T-helper 1 cell treated with Interleukin-12 subunit alpha and Interleukin-12 subunit beta and Interleukin-4 antibody, amounts not matched to agents 30 μg/mL and 1 μg/mL, for 36 hours (primary cell): ENCODE data around the gene STRBP.
"Not testable (repeated sequence)": the region's sequence is repeated elsewhere in the genome, so short reads cannot be mapped to it uniquely, and the experiment has no call there.

Source experiments
- H3K27ac Mint-ChIP-seq: one replicate; pipeline ENCODE4 v1.8.0; 2021; ENCODE audit warnings: mild to moderate bottlenecking, mixed read lengths
- H3K27me3 Mint-ChIP-seq: one replicate; pipeline ENCODE4 v1.8.0; 2021; ENCODE audit warnings: low read depth, mixed read lengths
- H3K36me3 Mint-ChIP-seq: one replicate; pipeline ENCODE4 v1.8.0; 2021; ENCODE audit warnings: low read depth, mixed read lengths
- H3K4me1 Mint-ChIP-seq: one replicate; pipeline ENCODE4 v1.8.0; 2021; ENCODE audit warnings: low read depth, mixed read lengths
- H3K4me3 Mint-ChIP-seq: one replicate; pipeline ENCODE4 v1.8.0; 2021; ENCODE audit warnings: mild to moderate bottlenecking, moderate library complexity, mixed read lengths
- H3K9me3 Mint-ChIP-seq: one replicate; pipeline ENCODE4 v1.8.0; 2021; ENCODE audit warnings: mixed read lengths

Gene STRBP

DNA sequence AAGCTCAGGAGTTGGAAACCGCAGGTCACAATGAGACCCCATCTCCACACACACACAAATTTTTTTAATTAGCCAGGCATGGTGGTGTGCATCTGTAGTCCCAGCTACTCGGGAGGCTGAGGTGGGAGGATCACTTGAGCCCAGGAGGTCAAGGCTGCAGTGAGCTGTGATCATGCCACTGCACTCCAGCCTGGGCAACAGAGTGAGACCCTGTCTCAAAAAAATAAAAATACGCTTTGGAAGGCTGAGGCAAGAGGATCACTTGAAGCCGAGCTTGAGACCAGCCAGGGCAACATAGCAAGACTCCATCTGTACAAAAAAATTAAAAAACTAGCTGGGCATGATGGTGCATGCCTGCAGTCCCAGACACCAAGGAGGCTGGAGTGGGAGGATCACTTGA is 19.2 kb downstream of the STRBP start:
- not testable (repeated sequence) for H3K9me3 Mint-ChIP-seq, H3K27me3 Mint-ChIP-seq, H3K4me1 Mint-ChIP-seq, H3K4me3 Mint-ChIP-seq, H3K36me3 Mint-ChIP-seq, H3K27ac Mint-ChIP-seq

- no peak overlapping the region for H3K27ac Mint-ChIP-seq
- no peaks in the 10 kb centered on the region for H3K36me3 Mint-ChIP-seq
- H3K4me3 Mint-ChIP-seq, result no peak overlapping the region
- peaks cover 4% of the 10 kb centered on the region for H3K4me1 Mint-ChIP-seq
- H3K27me3 Mint-ChIP-seq, result no peaks in the 10 kb centered on the region
- H3K9me3 Mint-ChIP-seq, result no peaks in the 10 kb centered on the region
Measured at GRCh38 chr9:123248630-123249029, 19.8 kb downstream of the STRBP start.

- H3K27me3 Mint-ChIP-seq, result no peaks in the 10 kb centered on the region
- no peaks in the 10 kb centered on the region for H3K9me3 Mint-ChIP-seq
- H3K27ac Mint-ChIP-seq, result no peak overlapping the region
- peaks cover 3% of the 10 kb centered on the region for H3K4me1 Mint-ChIP-seq
- no peaks in the 10 kb centered on the region for H3K36me3 Mint-ChIP-seq
- H3K4me3 Mint-ChIP-seq, result no peak overlapping the region
Measured at GRCh38 chr9:123246534-123246933, 21.9 kb downstream of the STRBP start.

GRCh38 chr9:123239726-123240125 is 28.7 kb downstream of the STRBP start:
- Mint-ChIP-seq H3K4me1 (peaks cover 6% of the 10 kb centered on the region), H3K9me3 (no peaks in the 10 kb centered on the region), H3K4me3 (no peak overlapping the region), H3K27me3 (no peaks in the 10 kb centered on the region), H3K36me3 (peaks cover 3% of the 10 kb centered on the region), H3K27ac (no peak overlapping the region)

- no peaks in the 10 kb centered on the region for H3K27me3 Mint-ChIP-seq
- H3K4me1 Mint-ChIP-seq, result peaks cover 6% of the 10 kb centered on the region
- no peak overlapping the region for H3K27ac Mint-ChIP-seq
- peaks cover 3% of the 10 kb centered on the region for H3K36me3 Mint-ChIP-seq
- no peak overlapping the region for H3K4me3 Mint-ChIP-seq
- H3K9me3 Mint-ChIP-seq, result no peaks in the 10 kb centered on the region
Measured at GRCh38 chr9:123238365-123238764, 30.0 kb downstream of the STRBP start.

DNA sequence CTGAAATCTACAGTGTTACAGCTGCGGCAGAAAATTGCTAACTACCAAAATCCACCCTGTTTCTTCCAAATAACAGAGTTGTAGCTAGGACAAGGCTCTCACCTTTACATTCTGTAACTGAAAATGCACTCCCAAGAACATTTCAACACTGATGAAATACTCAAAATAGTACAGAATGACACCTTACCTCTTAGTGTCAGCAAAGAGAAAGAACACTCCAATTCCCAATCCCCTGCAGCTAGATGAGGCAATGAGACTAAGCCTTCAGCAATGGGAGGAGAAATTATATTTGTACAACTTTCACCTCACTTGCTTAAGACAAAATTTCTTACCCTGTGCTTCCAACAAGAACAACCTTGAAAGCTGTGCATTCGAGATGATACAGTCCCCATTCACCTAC is 31.2 kb downstream of the STRBP start:
- Mint-ChIP-seq H3K27me3 (no peaks in the 10 kb centered on the region), H3K36me3 (peaks cover 3% of the 10 kb centered on the region), H3K4me1 (peaks cover 6% of the 10 kb centered on the region), H3K27ac (no peak overlapping the region), H3K4me3 (no peak overlapping the region), H3K9me3 (no peaks in the 10 kb centered on the region)

GRCh38 chr9:123235448-123235847 is 32.9 kb downstream of the STRBP start:
- no peaks in the 10 kb centered on the region for H3K27me3 Mint-ChIP-seq

DNA sequence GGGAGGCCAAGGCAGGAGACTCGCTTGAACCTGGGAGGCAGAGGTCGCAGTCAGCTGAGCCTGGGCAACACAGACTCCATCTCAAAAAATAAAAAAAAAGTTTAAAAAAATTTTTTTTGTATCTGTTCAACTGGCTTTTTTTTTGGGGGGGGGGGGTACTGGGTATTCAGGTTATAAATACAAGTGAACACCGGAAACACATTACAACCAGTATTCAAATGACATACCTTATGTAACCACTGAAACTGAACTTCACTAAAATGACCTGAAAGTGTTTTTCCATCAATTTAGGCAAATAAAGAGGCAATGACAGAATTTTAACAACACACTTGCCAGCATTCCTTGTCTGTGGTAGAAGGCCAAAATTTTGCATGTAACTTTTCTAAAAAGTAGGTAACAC is 33.5 kb downstream of the STRBP start:
- H3K36me3 Mint-ChIP-seq, result peaks cover 3% of the 10 kb centered on the region
- H3K4me1 Mint-ChIP-seq, result peaks cover 1% of the 10 kb centered on the region
- H3K4me3 Mint-ChIP-seq, result no peak overlapping the region
- H3K27ac Mint-ChIP-seq, result no peak overlapping the region
- no peaks in the 10 kb centered on the region for H3K27me3 Mint-ChIP-seq
- H3K9me3 Mint-ChIP-seq, result no peaks in the 10 kb centered on the region

More at GRCh38 chr9:123235448-123235847, 32.9 kb downstream of the STRBP start:
- Mint-ChIP-seq H3K27ac (no peak overlapping the region), H3K9me3 (no peaks in the 10 kb centered on the region), H3K4me3 (no peak overlapping the region), H3K4me1 (peaks cover 3% of the 10 kb centered on the region), H3K36me3 (peaks cover 3% of the 10 kb centered on the region)

DNA sequence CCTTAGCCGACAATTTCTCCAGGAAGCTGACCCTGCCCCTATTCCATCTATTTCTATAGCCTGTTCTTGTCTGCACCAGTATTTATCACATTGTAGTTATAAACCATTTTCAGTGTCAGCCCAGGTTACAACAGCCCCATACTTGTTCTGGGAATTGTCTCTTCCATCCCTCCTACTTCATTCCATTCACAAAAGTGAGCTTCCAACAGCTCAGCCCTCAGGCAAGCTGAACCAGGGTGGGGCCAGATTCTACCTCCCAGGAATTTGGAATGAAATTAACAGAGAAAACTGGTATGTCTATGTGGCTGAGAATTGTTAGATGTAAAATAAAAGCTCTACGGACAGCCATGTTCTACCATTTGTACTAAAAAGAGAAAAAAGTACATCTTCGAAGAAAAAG is 36.1 kb downstream of the STRBP start:
- Mint-ChIP-seq H3K4me3 (no peak overlapping the region), H3K4me1 (peaks cover 1% of the 10 kb centered on the region), H3K9me3 (no peaks in the 10 kb centered on the region), H3K27me3 (no peaks in the 10 kb centered on the region), H3K36me3 (peaks cover 2% of the 10 kb centered on the region), H3K27ac (no peak overlapping the region)

- Mint-ChIP-seq H3K4me3 (no peak overlapping the region), H3K9me3 (no peaks in the 10 kb centered on the region), H3K27ac (no peak overlapping the region), H3K4me1 (peaks cover 4% of the 10 kb centered on the region), H3K27me3 (no peaks in the 10 kb centered on the region), H3K36me3 (no peaks in the 10 kb centered on the region)
Measured at GRCh38 chr9:123231421-123231820, 37.0 kb downstream of the STRBP start.

DNA sequence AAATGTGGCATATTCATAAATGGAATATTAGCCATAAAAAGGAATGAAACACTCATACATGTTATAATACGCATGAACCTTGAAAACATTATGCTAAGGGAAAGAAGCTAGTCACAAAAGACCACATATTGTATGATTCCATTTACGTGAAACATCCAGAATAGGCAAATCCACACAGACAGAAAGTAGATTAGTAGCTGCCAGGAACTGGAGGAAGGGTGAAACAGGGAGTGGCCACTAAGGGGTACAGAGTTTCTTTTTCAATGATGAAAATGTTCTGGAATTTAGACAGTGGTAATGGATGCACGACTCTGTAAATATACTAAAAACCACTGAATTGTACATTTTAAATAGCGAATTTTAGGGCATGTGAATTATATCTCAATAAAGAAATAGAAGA is 39.4 kb downstream of the STRBP start:
- H3K4me1 Mint-ChIP-seq, result peaks cover 16% of the 10 kb centered on the region
- no peaks in the 10 kb centered on the region for H3K27me3 Mint-ChIP-seq
- no peaks in the 10 kb centered on the region for H3K36me3 Mint-ChIP-seq
- no peaks in the 10 kb centered on the region for H3K9me3 Mint-ChIP-seq
- no peak overlapping the region for H3K4me3 Mint-ChIP-seq
- H3K27ac Mint-ChIP-seq, result no peak overlapping the region

DNA sequence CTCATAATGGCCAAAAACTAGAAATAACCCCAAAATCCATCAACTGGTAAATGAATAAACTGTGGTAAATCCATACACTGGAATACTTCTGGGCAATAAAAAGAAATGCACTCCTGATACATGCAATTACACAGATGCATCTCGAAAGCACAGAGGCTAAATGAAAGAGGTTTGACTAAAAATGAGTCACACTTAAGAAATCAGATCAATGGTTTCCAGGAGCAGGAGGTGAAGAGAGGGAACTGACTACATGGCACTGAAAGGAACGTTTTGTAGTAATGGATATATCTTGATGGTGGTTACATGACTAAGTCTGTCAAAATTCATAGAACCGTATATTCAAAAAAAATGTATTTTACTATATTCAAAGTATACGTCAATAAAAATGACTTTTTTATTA is 42.4 kb downstream of the STRBP start:
- Mint-ChIP-seq H3K4me1 (peaks cover 16% of the 10 kb centered on the region), H3K27me3 (no peaks in the 10 kb centered on the region), H3K36me3 (no peaks in the 10 kb centered on the region), H3K4me3 (no peak overlapping the region), H3K27ac (no peak overlapping the region), H3K9me3 (no peaks in the 10 kb centered on the region)

- Mint-ChIP-seq H3K27ac (no peak overlapping the region), H3K36me3 (no peaks in the 10 kb centered on the region), H3K9me3 (no peaks in the 10 kb centered on the region), H3K4me1 (peaks cover 16% of the 10 kb centered on the region), H3K27me3 (no peaks in the 10 kb centered on the region), H3K4me3 (no peak overlapping the region)
Measured at GRCh38 chr9:123225374-123225813, 43.0 kb downstream of the STRBP start.

DNA sequence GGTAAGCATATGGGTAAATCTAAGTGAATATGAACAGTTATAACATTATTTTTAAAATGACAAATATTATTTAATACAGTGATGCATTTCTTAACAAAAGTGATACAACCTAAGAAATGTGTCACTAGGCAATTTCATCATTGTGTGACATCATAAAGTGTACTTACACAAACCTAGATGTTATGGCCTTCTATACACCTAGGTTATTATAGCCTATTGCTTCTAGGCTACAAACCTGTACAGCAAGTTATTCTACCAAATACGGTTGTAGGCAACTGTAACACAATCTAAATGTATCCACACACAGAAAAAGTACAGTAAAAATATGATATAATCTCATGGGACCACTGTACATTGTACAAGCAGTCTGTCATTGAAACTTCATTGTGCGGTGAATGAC is 48.3 kb downstream of the STRBP start:
- no peaks in the 10 kb centered on the region for H3K36me3 Mint-ChIP-seq
- no peaks in the 10 kb centered on the region for H3K9me3 Mint-ChIP-seq
- no peak overlapping the region for H3K27ac Mint-ChIP-seq
- H3K4me3 Mint-ChIP-seq, result no peak overlapping the region
- peaks cover 4% of the 10 kb centered on the region for H3K4me1 Mint-ChIP-seq
- no peaks in the 10 kb centered on the region for H3K27me3 Mint-ChIP-seq

- Mint-ChIP-seq H3K27me3 (no peaks in the 10 kb centered on the region), H3K36me3 (no peaks in the 10 kb centered on the region), H3K27ac (no peak overlapping the region), H3K4me1 (no peaks in the 10 kb centered on the region), H3K4me3 (no peak overlapping the region), H3K9me3 (no peaks in the 10 kb centered on the region)
Measured at GRCh38 chr9:123218831-123219230, 49.6 kb downstream of the STRBP start.

- Mint-ChIP-seq H3K27me3 (no peaks in the 10 kb centered on the region), H3K27ac (no peak overlapping the region), H3K4me3 (no peak overlapping the region), H3K36me3 (no peaks in the 10 kb centered on the region), H3K9me3 (no peaks in the 10 kb centered on the region), H3K4me1 (no peaks in the 10 kb centered on the region)
Measured at GRCh38 chr9:123217128-123217654, 51.2 kb downstream of the STRBP start.
